H9 (cell line): ENCODE data around the gene ARL4D. TPM values are rescaled to one million over a fixed set of nuclear protein-coding genes. Genes with fewer than 3 reads are reported as not detected.

Source experiments
- DNase-seq: peaks from one replicate; pipeline ENCODE4 v3.0.0-alpha.2; 2017
- H2AFZ ChIP-seq: one replicate; pipeline ENCODE4 v1.6.1; 2013; ENCODE audit warnings: mild to moderate bottlenecking, low read length, control low read depth, moderate library complexity
- H2AK5ac ChIP-seq: 2 replicates; pipeline ENCODE4 v1.6.1; 2013; ENCODE audit warnings: low read length, control low read depth, mixed read lengths; ENCODE audit not compliant: insufficient read length
- H2BK120ac ChIP-seq: one replicate; pipeline ENCODE4 v1.6.1; 2013; ENCODE audit warnings: low read depth, mild to moderate bottlenecking, low read length, control low read depth, inconsistent platforms; ENCODE audit not compliant: poor library complexity, severe bottlenecking
- H2BK12ac ChIP-seq: 2 replicates; pipeline ENCODE4 v1.6.1; 2013; ENCODE audit warnings: low read length, control low read depth, mixed read lengths, low read depth; ENCODE audit not compliant: insufficient read length
- H2BK15ac ChIP-seq: 2 replicates; pipeline ENCODE4 v1.6.1; 2013; ENCODE audit warnings: low read depth, low read length, control low read depth
- H2BK20ac ChIP-seq: one replicate; pipeline ENCODE4 v1.6.1; 2013; ENCODE audit warnings: low read depth, mild to moderate bottlenecking, low read length, control low read depth, inconsistent platforms; ENCODE audit not compliant: poor library complexity, severe bottlenecking
- H2BK5ac ChIP-seq: 2 replicates; pipeline ENCODE4 v1.6.1; 2013; ENCODE audit warnings: low read length, control low read depth, mixed read lengths; ENCODE audit not compliant: insufficient read length
- H3K14ac ChIP-seq: 2 replicates; pipeline ENCODE4 v1.6.1; 2013; ENCODE audit warnings: low read length, control low read depth; ENCODE audit not compliant: insufficient read depth
- H3K18ac ChIP-seq: 2 replicates; pipeline ENCODE4 v1.6.1; 2013; ENCODE audit warnings: low read depth, mild to moderate bottlenecking, mixed read lengths, low read length, control low read depth; ENCODE audit not compliant: insufficient read length
- H3K23ac ChIP-seq: 2 replicates; pipeline ENCODE4 v1.6.1; 2013; ENCODE audit warnings: low read length, control low read depth, mixed read lengths, low read depth; ENCODE audit not compliant: insufficient read length
- H3K23me2 ChIP-seq: 2 replicates; pipeline ENCODE4 v1.6.1; 2013; ENCODE audit warnings: low read depth, mild to moderate bottlenecking, mixed read lengths, low read length, control low read depth; ENCODE audit not compliant: insufficient read length, poor library complexity, severe bottlenecking
- H3K27ac ChIP-seq: 2 replicates; pipeline ENCODE4 v1.5.1; 2013; ENCODE audit warnings: low read length, control low read depth, mixed read lengths, low read depth; ENCODE audit not compliant: insufficient read length
- H3K27me3 ChIP-seq: 2 replicates; pipeline ENCODE4 v1.6.1; 2013; ENCODE audit warnings: low read length, control low read depth, inconsistent platforms; ENCODE audit not compliant: insufficient read depth
- H3K4ac ChIP-seq: 2 replicates; pipeline ENCODE4 v1.6.1; 2013; ENCODE audit warnings: low read depth, mild to moderate bottlenecking, control low read depth, inconsistent platforms, low read length, moderate library complexity
- H3K4me1 ChIP-seq: 2 replicates; pipeline ENCODE4 v1.6.1; 2013; ENCODE audit warnings: low read length, control low read depth, inconsistent platforms; ENCODE audit not compliant: insufficient read depth
- H3K4me2 ChIP-seq: 2 replicates; pipeline ENCODE4 v1.6.1; 2013; ENCODE audit warnings: low read length, control low read depth, mixed read lengths; ENCODE audit not compliant: insufficient read length, insufficient read depth
- H3K56ac ChIP-seq: 2 replicates; pipeline ENCODE4 v1.6.1; 2013; ENCODE audit warnings: low read depth, mild to moderate bottlenecking, mixed read lengths, low read length, control low read depth; ENCODE audit not compliant: insufficient read length
- H3K79me1 ChIP-seq: 2 replicates; pipeline ENCODE4 v1.6.1; 2013; ENCODE audit warnings: low read depth, mild to moderate bottlenecking, moderate library complexity, low read length, control low read depth, inconsistent platforms; ENCODE audit not compliant: insufficient read depth, poor library complexity, severe bottlenecking
- H3K79me2 ChIP-seq: 2 replicates; pipeline ENCODE4 v1.6.1; 2013; ENCODE audit warnings: low read length, control low read depth, inconsistent platforms; ENCODE audit not compliant: insufficient read depth
- H3K9ac ChIP-seq: 2 replicates; pipeline ENCODE4 v1.6.1; 2013; ENCODE audit warnings: low read length, control low read depth, mixed read lengths; ENCODE audit not compliant: insufficient read length; ENCODE audit errors: extremely low read depth
- H3K9me3 ChIP-seq: one replicate; pipeline ENCODE4 v1.6.1; 2013; ENCODE audit warnings: low read depth, low read length, inconsistent platforms; ENCODE audit not compliant: control insufficient read depth
- H3T11ph ChIP-seq: one replicate; pipeline ENCODE4 v1.6.1; 2013; ENCODE audit warnings: mild to moderate bottlenecking, low read length, control low read depth, inconsistent platforms
- H4K20me1 ChIP-seq: one replicate; pipeline ENCODE4 v1.6.1; 2013; ENCODE audit not compliant: control insufficient read depth, insufficient read length, insufficient read depth
- H4K5ac ChIP-seq: 2 replicates; pipeline ENCODE4 v1.6.1; 2013; ENCODE audit warnings: low read depth, mild to moderate bottlenecking, mixed read lengths, low read length, control low read depth; ENCODE audit not compliant: insufficient read length
- H4K8ac ChIP-seq: replicated peaks from 2 replicates; pipeline ENCODE4 v1.6.1; 2013; ENCODE audit warnings: low read length, control low read depth, mixed read lengths, low read depth; ENCODE audit not compliant: insufficient read length
- H4K91ac ChIP-seq: 2 replicates; pipeline ENCODE4 v1.6.1; 2013; ENCODE audit warnings: low read depth, mild to moderate bottlenecking, moderate library complexity, mixed read lengths, low read length, control low read depth; ENCODE audit not compliant: insufficient read length
- H3K27ac Mint-ChIP-seq, 3 experiments: 2 replicates in 2 of 3; 3 replicates in 1 of 3; pipeline ENCODE4 v1.8.0; 2020 to 2021; ENCODE audit warnings: mixed read lengths in 3 of 3, mild to moderate bottlenecking in 1 of 3, moderate library complexity in 1 of 3
- H3K27me3 Mint-ChIP-seq: 2 replicates; pipeline ENCODE4 v1.8.0; 2021; ENCODE audit warnings: low read depth, mild to moderate bottlenecking, moderate library complexity, mixed read lengths
- H3K36me3 Mint-ChIP-seq, 3 experiments: 2 replicates in 2 of 3; 3 replicates in 1 of 3; pipeline ENCODE4 v1.8.0; 2020 to 2021; ENCODE audit warnings: low read depth in 3 of 3, mixed read lengths in 3 of 3; ENCODE audit not compliant: insufficient read depth in 1 of 3
- H3K4me1 Mint-ChIP-seq, 2 experiments: 2 replicates each; pipeline ENCODE4 v1.8.0; 2020; ENCODE audit warnings: mixed read lengths in 2 of 2
- H3K4me3 Mint-ChIP-seq, 2 experiments: 2 replicates in 1 of 2; 3 replicates in 1 of 2; pipeline ENCODE4 v1.8.0; 2020 to 2021; ENCODE audit warnings: mild to moderate bottlenecking in 2 of 2, mixed read lengths in 2 of 2, moderate library complexity in 1 of 2
- H3K9me3 Mint-ChIP-seq, 2 experiments: 2 replicates in 1 of 2; 3 replicates in 1 of 2; pipeline ENCODE4 v1.8.0; 2020; ENCODE audit warnings: mild to moderate bottlenecking in 2 of 2, mixed read lengths in 2 of 2, moderate library complexity in 1 of 2
- WGBS: extraction: QIAGEN DNeasy Blood & Tissue Kit; methylation state at CpG from one replicate; pipeline ENCODE4 v1.1.7; 2013; ENCODE audit warnings: missing lambda C conversion rate, low lambda C conversion rate, mixed read lengths; ENCODE audit not compliant: insufficient read length; ENCODE audit errors: extremely low coverage; 5-methylcytosine and 5-hydroxymethylcytosine counted together
- total RNA-seq: library from RNA; stranded (reverse); gene quantifications from 2 replicates; pipeline ENCODE4 v1.2.1, GENCODE V29; 2021
- TF ChIP-seq, protein P1 (sequence below): fragments of 200-600 bp; sonication (generic); conservative IDR thresholded peaks from 3 replicates; pipeline ENCODE4 v1.8.0; 2021; ENCODE audit warnings: antibody characterized with exemption, mild to moderate bottlenecking

ARL4D gene
- total RNA-seq, 1 experiment from 2014 or later, result 6.2 TPM

DNA sequence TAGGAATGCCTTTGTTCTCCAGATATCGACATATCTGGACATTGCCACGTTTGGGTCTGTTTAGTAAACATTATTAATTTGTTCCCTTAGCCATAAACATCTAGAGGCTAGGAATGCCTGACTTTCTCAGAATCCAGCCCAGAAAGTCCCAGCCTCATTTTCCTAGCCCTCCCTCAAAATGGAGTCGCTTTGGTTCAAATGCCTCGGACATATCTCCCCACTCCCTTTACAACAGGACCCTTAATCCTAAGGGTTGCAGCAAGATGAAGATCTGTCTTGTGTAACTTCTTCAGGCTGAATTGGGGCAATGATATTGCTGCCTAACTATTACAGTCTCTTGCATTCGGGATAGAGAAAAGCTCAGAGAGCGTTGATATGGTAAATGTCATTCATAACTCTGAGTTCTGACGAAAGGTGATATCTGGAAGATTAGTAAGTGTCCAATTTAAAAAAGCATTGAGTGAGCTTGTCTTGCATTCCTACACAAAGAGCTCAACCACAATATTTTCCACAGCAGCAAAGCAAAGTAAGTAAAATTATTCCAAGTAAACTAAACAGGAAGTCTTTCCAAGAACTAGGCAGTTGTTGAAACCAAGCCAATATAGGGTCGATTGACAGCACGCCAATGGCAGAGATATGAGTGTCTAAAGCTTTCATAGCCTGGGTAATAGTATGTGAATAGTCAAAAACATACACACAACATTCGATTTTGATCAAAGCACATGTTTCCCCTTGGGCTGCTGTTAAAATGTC, 46.0 kb upstream of the ARL4D start:
- WGBS, result no CpG with 5 or more reads among the region's 10 CpGs
- Mint-ChIP-seq H3K36me3 (peaks cover 28 to 41% (median 38%) of the 10 kb centered on the region in 3 experiments), H3K27me3 (peaks cover 20% of the 10 kb centered on the region), H3K27ac (no peak overlapping the region), H3K4me1 (peaks cover 11 to 29% of the 10 kb centered on the region in 2 experiments), H3K4me3 (no peak overlapping the region), H3K9me3 (peaks cover 28 to 29% of the 10 kb centered on the region in 2 experiments)
- Histone ChIP-seq H3K18ac (no peak overlapping the region), H3K4ac (no peak overlapping the region), H3K9ac (no peak overlapping the region), H4K91ac (no peak overlapping the region), H2BK12ac (no peak overlapping the region), H3K56ac (no peak overlapping the region), H3K27ac (no peak overlapping the region), H2BK5ac (no peak overlapping the region), H2BK15ac (no peak overlapping the region), H3K27me3 (no peaks in the 10 kb centered on the region; the same call in 1 of the 2 replicates), H2BK120ac (no peak overlapping the region), H3K14ac (no peak overlapping the region), H2BK20ac (no peak overlapping the region), H3K79me1 (no peaks in the 10 kb centered on the region), H3K79me2 (no peaks in the 10 kb centered on the region), H2AFZ (no peak overlapping the region), H3K4me2 (no peak overlapping the region), H3K23me2 (no peaks in the 10 kb centered on the region), H4K5ac (no peak overlapping the region), H4K20me1 (no peaks in the 10 kb centered on the region), H2AK5ac (no peak overlapping the region), H3K23ac (no peak overlapping the region), H3K9me3 (peaks cover 22% of the 10 kb centered on the region), H3K4me1 (no peaks in the 10 kb centered on the region), H4K8ac (no peak overlapping the region), H3T11ph (no peak overlapping the region)
- DNase-seq, result no peak
- TF ChIP-seq, protein P1, sequence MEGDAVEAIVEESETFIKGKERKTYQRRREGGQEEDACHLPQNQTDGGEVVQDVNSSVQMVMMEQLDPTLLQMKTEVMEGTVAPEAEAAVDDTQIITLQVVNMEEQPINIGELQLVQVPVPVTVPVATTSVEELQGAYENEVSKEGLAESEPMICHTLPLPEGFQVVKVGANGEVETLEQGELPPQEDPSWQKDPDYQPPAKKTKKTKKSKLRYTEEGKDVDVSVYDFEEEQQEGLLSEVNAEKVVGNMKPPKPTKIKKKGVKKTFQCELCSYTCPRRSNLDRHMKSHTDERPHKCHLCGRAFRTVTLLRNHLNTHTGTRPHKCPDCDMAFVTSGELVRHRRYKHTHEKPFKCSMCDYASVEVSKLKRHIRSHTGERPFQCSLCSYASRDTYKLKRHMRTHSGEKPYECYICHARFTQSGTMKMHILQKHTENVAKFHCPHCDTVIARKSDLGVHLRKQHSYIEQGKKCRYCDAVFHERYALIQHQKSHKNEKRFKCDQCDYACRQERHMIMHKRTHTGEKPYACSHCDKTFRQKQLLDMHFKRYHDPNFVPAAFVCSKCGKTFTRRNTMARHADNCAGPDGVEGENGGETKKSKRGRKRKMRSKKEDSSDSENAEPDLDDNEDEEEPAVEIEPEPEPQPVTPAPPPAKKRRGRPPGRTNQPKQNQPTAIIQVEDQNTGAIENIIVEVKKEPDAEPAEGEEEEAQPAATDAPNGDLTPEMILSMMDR, result no peak
